ENCODE data around the gene ABHD16A. TPM values are rescaled to one million over a fixed set of nuclear protein-coding genes. Genes with fewer than 3 reads are reported as not detected.

The ABHD16A gene
- total and polyA plus RNA-seq, 2 donors (not counting 3 experiments of a cell fraction or from before 2014, with no cell fraction given), result 48.9 to 60.3 TPM

DNA sequence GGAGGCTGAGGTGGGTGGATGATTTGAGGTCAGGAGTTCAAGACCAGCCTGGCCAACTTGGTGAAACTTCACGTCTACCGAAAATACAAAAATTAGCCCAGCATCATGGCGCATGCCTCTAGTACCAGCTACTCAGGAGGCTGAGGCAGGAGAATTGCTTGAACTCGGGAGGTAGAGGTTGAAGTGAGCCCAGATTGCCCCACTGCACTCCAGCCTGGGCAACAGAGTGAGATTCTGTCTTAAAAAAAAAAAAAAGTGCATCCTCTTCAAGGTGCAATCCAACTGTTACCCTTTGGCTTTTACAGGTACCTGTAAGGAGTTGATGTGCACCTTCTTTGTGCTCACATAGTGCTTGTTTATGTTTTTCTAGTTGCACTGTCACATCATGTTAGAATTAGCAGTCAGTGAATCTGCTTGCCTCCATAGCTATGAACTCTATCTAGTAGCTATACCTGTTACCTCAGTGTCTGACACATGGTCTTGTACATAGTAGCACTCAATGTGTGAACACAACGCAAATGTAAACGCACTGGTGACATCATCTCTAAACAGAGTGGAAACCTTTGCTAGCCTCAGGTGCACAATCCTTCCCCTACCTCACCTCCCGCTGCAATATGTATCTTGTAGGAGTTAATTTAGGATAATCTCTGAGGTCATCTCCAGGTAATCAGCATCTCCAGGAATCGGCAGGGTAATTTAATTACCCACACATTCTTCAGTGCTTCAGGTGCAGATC lies 46.3 kb upstream of the ABHD16A start:
- H3K9me3 ChIP-seq (replicated peaks; ENCODE audit: control insufficient read depth, insufficient read depth, low read length), result no peaks in the 10 kb centered on the region
- no peaks in the 10 kb centered on the region for H3K4me1 ChIP-seq (ENCODE audit: control insufficient read depth, extremely low read depth, insufficient read depth, low read length)
- H3K27ac ChIP-seq (ENCODE audit: insufficient read depth, low read depth, low read length), result no peak overlapping the region
- TF ChIP-seq CTCF (IDR thresholded peaks at IDR 0.05; ENCODE audit: extremely low read depth in 1 of 2, insufficient read depth in 1 of 2, low read depth in 1 of 2, low read length in 2 of 2) (no peak), FOS (IDR thresholded peaks at IDR 0.05; ENCODE audit: borderline replicate concordance, insufficient read depth, low read length) (no peak), POLR2AphosphoS5 (IDR thresholded peaks at IDR 0.05; ENCODE audit: insufficient read depth, low read depth, low read length) (no peak), GATA2 (IDR thresholded peaks at IDR 0.05; ENCODE audit: insufficient read depth, insufficient read length, low read depth, low read length) (no peak), EZH2 (IDR thresholded peaks at IDR 0.05; ENCODE audit: borderline replicate concordance, low read depth, low read length, severe bottlenecking) (no peak), MYC (IDR thresholded peaks at IDR 0.05; ENCODE audit: low read depth, low read length) (no peak), JUN (IDR thresholded peaks at IDR 0.05; ENCODE audit: borderline replicate concordance, insufficient read depth, insufficient read length, low read depth) (no peak), POLR2A (IDR thresholded peaks at IDR 0.05; ENCODE audit: low read depth, low read length) (no peak)
- TF ChIP-seq, protein P1, sequence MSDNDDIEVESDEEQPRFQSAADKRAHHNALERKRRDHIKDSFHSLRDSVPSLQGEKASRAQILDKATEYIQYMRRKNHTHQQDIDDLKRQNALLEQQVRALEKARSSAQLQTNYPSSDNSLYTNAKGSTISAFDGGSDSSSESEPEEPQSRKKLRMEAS (IDR thresholded peaks at IDR 0.05; ENCODE audit: insufficient read depth, insufficient read length), result no peak
- no peaks in the 10 kb centered on the region for H3K79me2 ChIP-seq (ENCODE audit: control insufficient read depth, insufficient read depth, low read length)
- no peak overlapping the region for H3K4me3 ChIP-seq (replicated peaks in 1 of 3; ENCODE audit: insufficient read depth in 1 of 3, low read depth in 1 of 3, low read length in 3 of 3)
- FAIRE-seq, result no peak
- H3K9me1 ChIP-seq (replicated peaks; ENCODE audit: control insufficient read depth, extremely low read depth, insufficient read depth, low read length), result no peaks in the 10 kb centered on the region
- H2AFZ ChIP-seq (ENCODE audit: low read depth, low read length), result no peak overlapping the region
- intact Hi-C loops (cut with micrococcal nuclease), result no loop called here
- dilution Hi-C loops (cut with MboI; ENCODE audit: extremely low pct_ligation_motif_present, low sequenced_read_pairs), result no loop called here
- POLR2A ChIA-PET, result no interaction called here
- no peaks in the 10 kb centered on the region for H4K20me1 ChIP-seq (replicated peaks; ENCODE audit: control insufficient read depth, extremely low read depth, insufficient read depth, low read length)
- no TSS peak for BruUV-seq (replicated peaks)
- no peak overlapping the region for H3K4me2 ChIP-seq (ENCODE audit: insufficient read depth, low read length)
- H3K27me3 ChIP-seq (ENCODE audit: control insufficient read depth in 2 of 2, insufficient read depth in 2 of 2, low read length in 2 of 2), result no peaks in the 10 kb centered on the region
- CTCF ChIA-PET, result interaction anchor here (1.3 to 3.9 kb wide), 2 partner anchors 9 to 20 kb away, joined by 4 to 18 read pairs; no protein-coding TSS in a partner anchor
- no peak for DNase-seq (ENCODE audit: low read depth, low spot score)
- H3K9ac ChIP-seq (replicated peaks; ENCODE audit: extremely low read depth, insufficient read depth, low read length), result no peak overlapping the region
- no peaks in the 10 kb centered on the region for H3K36me3 ChIP-seq (ENCODE audit: control insufficient read depth in 2 of 2, extremely low read depth in 1 of 2, insufficient read depth in 2 of 2, low read length in 2 of 2)
